Stimulated activated CD4-positive, alpha-beta T cell treated with anti-CD3 and anti-CD28 coated beads, Interleukin-4, amount 100 ng/mL, for 48 hours (primary cell): ENCODE results near the gene DSC2.
"Not testable (repeated sequence)": the region's sequence is repeated elsewhere in the genome, so short reads cannot be mapped to it uniquely, and the experiment has no call there.

ENCODE experiments used
- DNase-seq, 2 donors: peaks; one replicate each; pipeline ENCODE4 v3.0.0-alpha.2; 2020; ENCODE audit warnings: low read depth in 2 of 2

Gene DSC2

GRCh38 chr18:31102025-31102684, at the start of gene DSC2:
DSC2 (minus strand) TSS chr18:31102421; CDS start chr18:31101971, 450 bp downstream.
- no peak for DNase-seq

DNA sequence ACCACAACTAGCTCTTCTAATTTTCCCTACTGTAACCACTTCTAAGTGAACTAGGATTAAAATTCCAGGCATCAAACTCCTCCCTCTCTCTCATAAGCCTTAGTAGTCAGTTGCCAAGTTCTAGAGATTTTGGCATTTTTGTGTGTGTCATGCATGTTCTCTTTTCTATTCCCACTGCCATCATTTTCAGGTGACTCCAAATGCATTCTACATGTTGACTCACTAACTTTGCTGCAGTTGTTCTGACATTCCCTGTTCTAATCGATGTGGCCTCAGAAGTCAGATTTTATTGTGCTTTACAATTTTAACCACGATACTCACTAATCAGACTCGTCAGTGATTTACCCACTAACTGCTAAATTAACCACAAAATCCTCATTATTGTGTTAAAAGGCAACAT, 47.1 kb upstream of the DSC2 start:
- no peak for DNase-seq

- no peak for DNase-seq
These were observed 46.4 kb upstream of the DSC2 start for GRCh38 chr18:31148600-31148999.

DNA sequence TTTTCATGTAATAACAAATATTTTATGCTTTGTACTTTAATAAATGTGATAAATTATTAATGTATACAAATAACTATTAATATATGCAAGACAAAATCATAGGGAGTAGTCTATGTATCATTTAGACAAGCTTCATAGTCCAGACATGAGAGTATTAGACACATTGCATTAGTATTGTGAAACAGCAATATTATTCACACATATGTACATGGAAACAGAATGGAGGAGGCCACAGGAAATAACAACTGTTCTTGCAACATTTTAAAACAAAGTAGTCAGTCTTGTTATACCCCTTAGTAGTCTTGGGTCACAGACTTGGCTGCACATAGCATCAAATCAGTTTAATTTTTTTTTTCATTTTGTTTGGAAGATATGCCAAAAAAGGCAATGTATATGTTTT, 44.6 kb upstream of the DSC2 start:
- no peak for DNase-seq

- DNase-seq = no peak
These were observed 40.8 kb upstream of the DSC2 start for GRCh38 chr18:31143025-31143424.

- DNase-seq = no peak
These were observed 36.5 kb upstream of the DSC2 start for GRCh38 chr18:31138709-31139108.

DNA sequence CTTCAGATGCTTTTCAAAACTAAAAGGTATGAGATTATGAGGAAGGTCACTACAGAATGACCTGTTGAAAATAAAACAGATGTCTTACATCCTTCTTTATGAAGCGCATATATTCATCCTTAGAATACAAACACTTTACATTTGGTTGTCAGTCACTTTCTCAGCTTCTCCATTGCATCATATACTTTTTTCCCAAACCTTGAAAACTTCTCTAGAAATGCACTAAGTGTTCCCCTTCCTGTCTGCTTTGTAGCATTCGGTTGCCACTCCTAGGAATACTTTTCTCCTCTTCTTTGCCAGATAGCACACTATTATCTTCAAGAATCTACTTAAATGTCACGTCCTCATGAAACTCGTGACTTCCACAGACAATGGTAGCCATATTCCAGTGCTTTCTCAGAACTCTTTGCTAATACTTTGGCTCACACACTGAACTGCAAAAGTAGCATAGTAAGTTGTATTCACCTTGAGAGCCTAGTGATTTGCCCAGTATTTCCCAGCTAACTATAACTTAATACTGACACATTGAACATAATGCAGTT, 32.8 kb upstream of the DSC2 start:
- no peak for DNase-seq

- no peak for DNase-seq
These were observed 27.3 kb upstream of the DSC2 start for GRCh38 chr18:31129398-31130115.

- no peak for DNase-seq
These were observed 23.7 kb upstream of the DSC2 start for GRCh38 chr18:31125878-31126277.

DNA sequence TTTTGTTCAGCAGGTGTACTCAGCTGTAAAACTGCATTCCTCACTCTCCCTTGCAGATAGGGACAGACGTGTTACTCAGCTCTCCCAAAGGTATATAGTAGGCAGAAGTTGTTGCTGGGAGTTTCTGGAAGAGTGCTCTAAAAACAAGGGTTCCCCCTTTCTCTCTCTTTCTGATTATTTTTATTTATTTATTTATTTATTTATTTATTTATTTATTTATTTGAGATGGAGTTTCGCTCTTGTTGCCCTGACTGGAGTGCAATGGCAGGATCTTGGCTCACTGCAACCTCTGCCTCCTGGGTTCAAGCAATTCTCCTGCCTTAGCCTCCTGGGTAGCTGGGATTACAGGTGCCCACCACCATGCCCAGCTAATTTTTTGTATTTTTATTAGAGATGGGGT, 20.9 kb upstream of the DSC2 start:
- DNase-seq = not testable (repeated sequence)

DNA sequence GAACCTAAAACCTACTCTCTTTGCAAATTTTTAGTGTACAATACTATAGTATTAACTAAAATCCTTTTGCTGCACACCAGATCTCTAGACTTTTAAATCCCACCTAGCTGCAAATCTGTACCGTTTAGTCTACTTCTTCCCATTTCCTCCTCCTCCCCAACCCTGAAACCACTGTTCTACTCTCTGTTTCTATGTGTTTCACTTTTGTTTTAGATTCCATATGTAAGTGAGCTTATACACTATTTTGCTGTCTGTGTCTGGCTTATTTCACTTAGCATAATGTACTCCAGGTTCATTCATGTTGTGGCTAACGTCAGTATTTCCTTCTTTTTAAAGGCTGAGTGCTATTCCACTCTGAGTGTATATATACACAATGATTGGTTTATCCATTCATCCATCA, 18.4 kb upstream of the DSC2 start:
- DNase-seq = no peak

GRCh38 chr18:31116853-31117595, 14.8 kb upstream of the DSC2 start:
- DNase-seq = no peak

DNA sequence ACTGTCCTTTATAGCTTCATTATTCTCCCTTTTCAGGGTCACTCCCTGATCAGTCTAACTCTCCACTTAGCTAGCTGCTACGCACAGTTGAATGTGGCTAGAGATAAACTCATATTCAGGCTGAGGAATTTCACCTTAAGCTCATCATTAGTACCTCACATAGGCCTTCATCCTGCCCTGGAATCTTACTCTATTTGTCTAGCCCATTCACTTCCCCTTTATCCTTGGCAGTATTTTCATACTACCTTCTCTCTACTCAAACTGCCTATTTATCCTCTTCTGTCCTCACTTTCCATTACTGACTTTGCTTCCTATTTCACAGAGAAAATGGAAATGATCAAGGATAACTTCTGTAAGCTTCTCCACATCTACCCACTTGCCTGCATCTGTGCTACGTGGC, 10.6 kb upstream of the DSC2 start:
- DNase-seq = no peak

GRCh38 chr18:31105733-31106132, 3.5 kb upstream of the DSC2 start:
- no peak for DNase-seq

DNA sequence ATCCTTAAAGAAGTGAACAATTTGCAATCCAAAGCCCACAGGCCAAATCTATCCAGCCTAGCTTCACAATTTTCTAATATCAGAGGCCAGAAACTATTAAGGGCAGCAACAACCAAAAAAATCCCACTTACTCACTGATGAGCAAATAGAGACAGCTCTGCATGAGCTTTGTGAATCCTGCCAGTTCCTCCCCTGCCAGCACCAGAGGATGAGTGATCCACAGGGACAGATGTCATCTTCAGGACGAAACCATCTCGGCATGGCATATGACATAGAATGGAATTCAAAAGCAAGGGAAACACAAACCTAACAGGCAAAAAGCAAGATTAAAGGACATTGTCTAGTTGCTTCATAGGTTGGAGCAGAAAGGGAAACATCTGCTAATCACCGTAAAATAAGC, 2.2 kb upstream of the DSC2 start:
- DNase-seq = no peak

- DNase-seq = no peak
These were observed 1.2 kb upstream of the DSC2 start for GRCh38 chr18:31103423-31103822.

- no peak for DNase-seq
These were observed 720 bp upstream of the DSC2 start for GRCh38 chr18:31102941-31103340.

DNA sequence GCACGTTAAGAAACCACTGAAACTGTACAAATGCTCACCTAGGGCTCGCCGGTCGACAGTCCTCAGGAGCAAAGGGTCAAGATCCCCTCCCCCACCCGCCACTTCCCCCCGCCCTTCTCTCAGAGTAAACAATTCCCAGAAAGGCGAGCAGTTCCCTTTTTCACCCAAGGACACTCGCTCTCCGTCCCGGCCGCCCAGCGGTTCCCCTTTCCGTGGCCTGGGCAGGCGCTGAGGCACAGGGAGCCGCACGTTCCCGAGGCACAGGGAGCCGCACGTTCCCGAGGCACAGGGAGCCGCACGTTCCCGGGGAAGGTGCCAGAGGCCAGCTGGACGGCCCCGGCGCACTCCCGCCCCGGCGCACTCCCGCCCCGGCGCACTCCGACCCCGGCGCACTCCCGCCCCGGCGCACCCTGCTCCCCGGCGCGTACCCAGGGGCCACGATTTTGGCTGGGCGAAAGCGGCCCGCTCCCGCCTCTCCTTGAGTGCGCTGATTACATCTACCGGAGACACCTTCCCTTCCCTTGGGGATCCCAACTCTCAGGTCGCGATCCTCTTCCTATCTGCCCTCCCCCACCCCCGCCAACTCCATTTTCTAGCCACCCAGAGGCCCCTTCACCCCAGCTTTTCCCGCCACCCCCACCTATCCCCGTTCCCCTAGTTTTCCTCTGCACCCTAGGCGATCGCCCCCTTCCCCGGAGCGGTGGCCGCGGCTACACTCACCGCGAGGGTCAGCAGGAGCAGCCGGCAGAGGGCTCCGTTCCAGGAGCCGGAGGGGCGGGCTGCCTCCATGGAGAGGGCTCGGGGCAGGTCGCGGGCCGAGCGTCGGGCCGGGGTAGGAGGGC, 817 bp downstream of the DSC2 start:
- DNase-seq = no peak

DNA sequence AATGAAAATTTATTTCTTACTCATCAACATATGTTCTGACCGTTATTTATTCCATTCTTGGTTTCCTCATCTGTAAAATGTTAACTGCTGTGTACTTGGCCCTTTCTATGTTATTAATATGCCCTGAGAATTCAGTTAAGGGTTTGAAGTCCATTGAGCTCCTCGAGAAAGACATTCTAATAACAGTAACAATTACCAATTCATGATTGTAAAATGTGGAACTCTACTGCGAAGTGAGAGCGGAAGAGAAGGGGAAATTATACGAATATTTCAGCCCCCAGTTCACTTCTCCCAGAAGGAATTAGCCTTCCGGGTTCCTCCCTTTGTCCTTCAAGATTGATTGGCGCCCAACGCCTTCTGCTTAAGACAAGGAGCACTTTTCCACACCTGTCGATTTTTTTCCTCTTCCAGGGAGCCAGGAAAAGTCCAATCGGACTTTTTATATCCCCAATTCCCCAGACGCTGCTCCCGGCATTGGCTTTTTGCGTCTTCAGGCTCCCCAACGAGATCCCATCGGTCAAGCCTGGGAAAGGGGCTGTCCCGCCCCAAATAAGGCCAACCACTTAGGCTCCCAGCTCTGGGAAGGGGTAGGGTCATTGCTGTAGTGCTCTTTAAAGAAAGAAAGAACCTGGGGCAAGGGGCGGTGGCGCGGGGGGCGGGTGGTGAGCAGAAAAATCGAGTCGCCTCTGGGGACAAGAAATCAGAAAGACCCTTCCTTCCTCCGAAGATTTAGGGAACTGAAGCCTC, 1.6 kb downstream of the DSC2 start:
- DNase-seq = no peak

- no peak for DNase-seq
These were observed 2.6 kb downstream of the DSC2 start for GRCh38 chr18:31099450-31100230.
